ENCODE results near the gene CSNK1G1.

GRCh38 chr15:64143276-64143675, 212.7 kb downstream of the CSNK1G1 start:
- TF ChIP-seq, protein P1, sequence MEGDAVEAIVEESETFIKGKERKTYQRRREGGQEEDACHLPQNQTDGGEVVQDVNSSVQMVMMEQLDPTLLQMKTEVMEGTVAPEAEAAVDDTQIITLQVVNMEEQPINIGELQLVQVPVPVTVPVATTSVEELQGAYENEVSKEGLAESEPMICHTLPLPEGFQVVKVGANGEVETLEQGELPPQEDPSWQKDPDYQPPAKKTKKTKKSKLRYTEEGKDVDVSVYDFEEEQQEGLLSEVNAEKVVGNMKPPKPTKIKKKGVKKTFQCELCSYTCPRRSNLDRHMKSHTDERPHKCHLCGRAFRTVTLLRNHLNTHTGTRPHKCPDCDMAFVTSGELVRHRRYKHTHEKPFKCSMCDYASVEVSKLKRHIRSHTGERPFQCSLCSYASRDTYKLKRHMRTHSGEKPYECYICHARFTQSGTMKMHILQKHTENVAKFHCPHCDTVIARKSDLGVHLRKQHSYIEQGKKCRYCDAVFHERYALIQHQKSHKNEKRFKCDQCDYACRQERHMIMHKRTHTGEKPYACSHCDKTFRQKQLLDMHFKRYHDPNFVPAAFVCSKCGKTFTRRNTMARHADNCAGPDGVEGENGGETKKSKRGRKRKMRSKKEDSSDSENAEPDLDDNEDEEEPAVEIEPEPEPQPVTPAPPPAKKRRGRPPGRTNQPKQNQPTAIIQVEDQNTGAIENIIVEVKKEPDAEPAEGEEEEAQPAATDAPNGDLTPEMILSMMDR (IDR thresholded peaks at IDR 0.05), result no peak
- no peak for TF ChIP-seq POLR2A (IDR thresholded peaks at IDR 0.05)
